Mucosa of gallbladder (tissue), 1 donor: Measurements from ENCODE around the gene NOD1. TPM values are rescaled to one million over a fixed set of nuclear protein-coding genes. Genes with fewer than 3 reads are reported as not detected.

Experiments
- DNase-seq: peaks from one replicate; pipeline ENCODE4 v3.0.0-alpha.2; 2020; ENCODE audit warnings: low spot score
- total RNA-seq: library from RNA; stranded (reverse); gene quantifications from one replicate; pipeline ENCODE4 v1.2.1, GENCODE V29; 2021
- donor health status: DM: no; HTN: no; CAD: no.

The NOD1 gene
- total RNA-seq, 1 donor from 2014 or later = 12.7 TPM

- DNase-seq = peak; percentile 66
Measured at GRCh38 chr7:30470771-30471170, 7.8 kb downstream of the NOD1 start.

- no peak for DNase-seq
Measured at GRCh38 chr7:30470163-30470770, 8.3 kb downstream of the NOD1 start.

- DNase-seq = peak; percentile 86
Measured at GRCh38 chr7:30469303-30469702, 9.3 kb downstream of the NOD1 start.

GRCh38 chr7:30468791-30469190, 9.8 kb downstream of the NOD1 start:
- DNase-seq = peak; percentile 40

- DNase-seq = no peak
Measured at GRCh38 chr7:30468041-30468440, 10.5 kb downstream of the NOD1 start.

- no peak for DNase-seq
Measured at GRCh38 chr7:30467271-30467670, 11.3 kb downstream of the NOD1 start.

GRCh38 chr7:30466266-30466665, 12.3 kb downstream of the NOD1 start:
- DNase-seq = no peak

GRCh38 chr7:30465811-30466180, 12.8 kb downstream of the NOD1 start:
- DNase-seq = no peak

- no peak for DNase-seq
Measured at GRCh38 chr7:30465046-30465810, 13.4 kb downstream of the NOD1 start.

- no peak for DNase-seq
Measured at GRCh38 chr7:30464231-30464671, 14.3 kb downstream of the NOD1 start.

- DNase-seq = no peak
Measured at GRCh38 chr7:30463405-30464145, 15.0 kb downstream of the NOD1 start.

GRCh38 chr7:30462179-30462578, 16.4 kb downstream of the NOD1 start:
- DNase-seq = no peak

- DNase-seq = no peak
Measured at GRCh38 chr7:30460246-30460633, 18.3 kb downstream of the NOD1 start.

GRCh38 chr7:30459591-30460245, 18.9 kb downstream of the NOD1 start:
- DNase-seq = peak; percentile 64

GRCh38 chr7:30458311-30458710, 20.3 kb downstream of the NOD1 start:
- DNase-seq = no peak

GRCh38 chr7:30453921-30454320, 24.7 kb downstream of the NOD1 start:
- DNase-seq = no peak

GRCh38 chr7:30453016-30453415, 25.6 kb downstream of the NOD1 start:
- no peak for DNase-seq

- no peak for DNase-seq
Measured at GRCh38 chr7:30452280-30452930, 26.2 kb downstream of the NOD1 start.

- DNase-seq = no peak
Measured at GRCh38 chr7:30451539-30452279, 26.9 kb downstream of the NOD1 start.

GRCh38 chr7:30450983-30451497, 27.5 kb downstream of the NOD1 start:
- no peak for DNase-seq
